Measurements from ENCODE around the gene CYBA. TPM values are rescaled to one million over a fixed set of nuclear protein-coding genes. Genes with fewer than 3 reads are reported as not detected.

CYBA gene
- polyA plus RNA-seq, 1 donor from 2014 or later: 6.3 TPM

DNA sequence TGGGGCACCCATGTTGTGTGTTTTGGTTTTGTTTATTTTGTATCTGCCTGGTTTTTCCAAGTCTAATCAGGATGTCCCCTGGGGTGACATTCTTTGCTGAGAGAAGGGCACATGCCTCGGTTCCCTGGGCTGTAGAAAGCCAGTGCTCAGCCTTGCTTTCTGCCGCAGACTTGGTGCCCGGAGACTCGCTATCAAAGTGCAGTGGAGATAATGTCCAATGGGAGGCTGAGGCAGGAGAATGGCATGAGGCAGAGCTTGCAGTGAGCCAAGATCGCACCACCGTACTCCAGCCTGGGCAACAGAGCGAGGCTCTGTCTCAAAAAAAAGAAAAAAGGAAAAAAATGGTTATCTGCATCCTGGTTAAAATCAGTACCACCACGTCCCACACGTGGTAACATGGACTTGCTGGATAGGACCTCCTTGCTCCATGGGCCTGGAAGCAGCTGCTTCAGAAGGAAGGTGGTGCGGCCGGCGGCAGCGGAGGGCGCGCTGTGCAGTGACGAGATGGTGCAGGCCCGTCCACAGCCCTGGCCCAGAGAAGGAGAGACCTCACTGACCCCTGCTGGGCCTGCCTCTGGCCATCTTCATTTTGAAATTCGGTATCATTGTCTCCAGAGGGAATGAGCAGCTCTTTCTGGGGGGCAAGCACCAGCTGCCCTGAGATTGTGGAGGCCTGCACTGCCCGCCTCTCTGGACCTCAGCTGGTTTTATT lies 31.7 kb downstream of the CYBA start:
- Histone ChIP-seq H3F3A (ENCODE audit: insufficient read depth, low read length, poor library complexity, severe bottlenecking) (no peaks in the 10 kb centered on the region), H3K27ac (ENCODE audit: low read length) (no peak overlapping the region), H3K36me3 (ENCODE audit: insufficient read depth, low read length) (no peaks in the 10 kb centered on the region), H4K20me1 (ENCODE audit: insufficient read depth) (no peaks in the 10 kb centered on the region), H3K27me3 (ENCODE audit: insufficient read depth, low read depth, low read length) (no peaks in the 10 kb centered on the region), H3K79me2 (replicated peaks; ENCODE audit: insufficient read depth, low read length) (no peaks in the 10 kb centered on the region), H3K4me2 (ENCODE audit: low read length) (no peak overlapping the region), H3K9ac (ENCODE audit: low read length) (no peak overlapping the region), H3K9me2 (ENCODE audit: insufficient read depth, low read length) (no peaks in the 10 kb centered on the region), H2AFZ (ENCODE audit: low read depth, low read length) (no peak overlapping the region), H3K4me3 (ENCODE audit: low read length) (no peak overlapping the region), H3K9me3 (ENCODE audit: low read length) (no peaks in the 10 kb centered on the region)
- TF ChIP-seq POLR2AphosphoS5 (IDR thresholded peaks at IDR 0.05): no peak
- no peak for TF ChIP-seq CTCF (IDR thresholded peaks at IDR 0.05; ENCODE audit: poor library complexity, severe bottlenecking)
- TF ChIP-seq SMC3 (conservative IDR thresholded peaks at IDR 0.05; ENCODE audit: poor library complexity): no peak
- no peak for TF ChIP-seq EP300 (conservative IDR thresholded peaks at IDR 0.05; ENCODE audit: poor library complexity, severe bottlenecking)

DNA sequence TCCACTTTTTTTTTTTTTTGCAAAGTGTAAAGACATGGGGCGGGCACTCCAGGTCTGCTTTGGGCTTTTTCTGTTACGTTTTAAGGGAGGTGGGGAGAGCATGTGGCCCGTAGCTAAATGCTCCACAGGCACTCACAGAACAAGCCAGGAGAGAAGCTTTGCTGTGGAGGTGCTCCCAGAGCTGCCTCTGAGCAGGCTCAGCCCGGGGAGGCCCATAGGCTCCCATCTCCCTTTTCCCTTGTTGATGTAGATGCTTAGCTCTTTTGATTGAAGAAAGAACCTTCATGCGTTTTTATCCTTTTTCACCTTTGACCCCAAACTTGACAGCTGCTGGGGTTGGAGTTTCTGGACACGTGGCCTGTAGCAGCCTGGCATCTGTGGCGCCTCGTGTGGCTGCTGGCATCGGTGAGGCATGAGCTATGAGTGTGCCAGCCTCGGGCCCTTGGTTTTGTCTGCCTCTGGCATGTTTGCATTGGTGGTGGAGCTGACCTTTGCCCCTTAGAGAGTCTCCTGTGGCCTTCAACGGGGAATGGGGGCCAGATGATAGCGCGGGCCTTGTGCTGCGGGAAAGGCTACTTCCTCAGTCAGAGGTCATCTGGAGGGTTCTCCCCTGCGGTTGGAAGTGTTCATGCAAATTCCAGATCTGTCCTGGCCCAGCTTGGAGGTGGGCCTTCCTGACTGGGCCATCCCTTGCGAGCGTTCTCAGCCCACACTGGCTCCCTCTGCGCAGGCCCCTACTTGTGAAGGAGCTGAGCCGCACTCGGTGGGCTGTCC lies 32.5 kb downstream of the CYBA start:
- no peak overlapping the region for H3K4me3 ChIP-seq (ENCODE audit: low read length)
- H2AFZ ChIP-seq (ENCODE audit: low read depth, low read length): no peak overlapping the region
- H3K9ac ChIP-seq (ENCODE audit: low read length): no peak overlapping the region
- no peaks in the 10 kb centered on the region for H4K20me1 ChIP-seq (ENCODE audit: insufficient read depth)
- no peaks in the 10 kb centered on the region for H3K9me2 ChIP-seq (ENCODE audit: insufficient read depth, low read length)
- H3F3A ChIP-seq (ENCODE audit: insufficient read depth, low read length, poor library complexity, severe bottlenecking): no peaks in the 10 kb centered on the region
- H3K36me3 ChIP-seq (ENCODE audit: insufficient read depth, low read length): no peaks in the 10 kb centered on the region
- H3K27ac ChIP-seq (ENCODE audit: low read length): no peak overlapping the region
- H3K4me2 ChIP-seq (ENCODE audit: low read length): no peak overlapping the region
- H3K9me3 ChIP-seq (ENCODE audit: low read length): no peaks in the 10 kb centered on the region
- no peaks in the 10 kb centered on the region for H3K27me3 ChIP-seq (ENCODE audit: insufficient read depth, low read depth, low read length)
- TF ChIP-seq SMC3 (conservative IDR thresholded peaks at IDR 0.05; ENCODE audit: poor library complexity) (no peak), EZH2 (IDR thresholded peaks at IDR 0.05; ENCODE audit: borderline replicate concordance, insufficient read depth, low read length, poor library complexity, severe bottlenecking) (no peak), TAF1 (IDR thresholded peaks at IDR 0.05; ENCODE audit: low read depth) (no peak), EP300 (conservative IDR thresholded peaks at IDR 0.05; ENCODE audit: poor library complexity, severe bottlenecking) (no peak), CTCF (IDR thresholded peaks at IDR 0.05; ENCODE audit: poor library complexity, severe bottlenecking) (no peak), POLR2AphosphoS5 (IDR thresholded peaks at IDR 0.05) (no peak), MXI1 (conservative IDR thresholded peaks at IDR 0.05; ENCODE audit: poor library complexity, severe bottlenecking) (no peak), RAD21 (conservative IDR thresholded peaks at IDR 0.05) (no peak)
- TF ChIP-seq, protein P1, sequence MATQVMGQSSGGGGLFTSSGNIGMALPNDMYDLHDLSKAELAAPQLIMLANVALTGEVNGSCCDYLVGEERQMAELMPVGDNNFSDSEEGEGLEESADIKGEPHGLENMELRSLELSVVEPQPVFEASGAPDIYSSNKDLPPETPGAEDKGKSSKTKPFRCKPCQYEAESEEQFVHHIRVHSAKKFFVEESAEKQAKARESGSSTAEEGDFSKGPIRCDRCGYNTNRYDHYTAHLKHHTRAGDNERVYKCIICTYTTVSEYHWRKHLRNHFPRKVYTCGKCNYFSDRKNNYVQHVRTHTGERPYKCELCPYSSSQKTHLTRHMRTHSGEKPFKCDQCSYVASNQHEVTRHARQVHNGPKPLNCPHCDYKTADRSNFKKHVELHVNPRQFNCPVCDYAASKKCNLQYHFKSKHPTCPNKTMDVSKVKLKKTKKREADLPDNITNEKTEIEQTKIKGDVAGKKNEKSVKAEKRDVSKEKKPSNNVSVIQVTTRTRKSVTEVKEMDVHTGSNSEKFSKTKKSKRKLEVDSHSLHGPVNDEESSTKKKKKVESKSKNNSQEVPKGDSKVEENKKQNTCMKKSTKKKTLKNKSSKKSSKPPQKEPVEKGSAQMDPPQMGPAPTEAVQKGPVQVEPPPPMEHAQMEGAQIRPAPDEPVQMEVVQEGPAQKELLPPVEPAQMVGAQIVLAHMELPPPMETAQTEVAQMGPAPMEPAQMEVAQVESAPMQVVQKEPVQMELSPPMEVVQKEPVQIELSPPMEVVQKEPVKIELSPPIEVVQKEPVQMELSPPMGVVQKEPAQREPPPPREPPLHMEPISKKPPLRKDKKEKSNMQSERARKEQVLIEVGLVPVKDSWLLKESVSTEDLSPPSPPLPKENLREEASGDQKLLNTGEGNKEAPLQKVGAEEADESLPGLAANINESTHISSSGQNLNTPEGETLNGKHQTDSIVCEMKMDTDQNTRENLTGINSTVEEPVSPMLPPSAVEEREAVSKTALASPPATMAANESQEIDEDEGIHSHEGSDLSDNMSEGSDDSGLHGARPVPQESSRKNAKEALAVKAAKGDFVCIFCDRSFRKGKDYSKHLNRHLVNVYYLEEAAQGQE (IDR thresholded peaks at IDR 0.05; ENCODE audit: borderline replicate concordance): no peak
- H3K79me2 ChIP-seq (replicated peaks; ENCODE audit: insufficient read depth, low read length): no peaks in the 10 kb centered on the region
